HepG2 (cell line): ENCODE results near the gene KCTD18. TPM values are rescaled to one million over a fixed set of nuclear protein-coding genes. Genes with fewer than 3 reads are reported as not detected.
A peak's percentile ranks its signal among the peaks of the same experiment; 100 is the strongest.

Experiments
- CENPX ChIP-seq: sonication (generic); formaldehyde crosslinking; IDR thresholded peaks from 2 replicates; pipeline ENCODE4 v1.9.0; 2021; ENCODE audit warnings: mild to moderate bottlenecking, missing genetic modification reagents, moderate library complexity
- CHCHD3 ChIP-seq: sonication (generic); formaldehyde crosslinking; IDR thresholded peaks from 2 replicates; pipeline ENCODE4 v1.8.0; 2022; ENCODE audit warnings: mild to moderate bottlenecking, missing genetic modification reagents, moderate library complexity
- CHD4 ChIP-seq: fragments of 200-600 bp; sonication (generic); IDR thresholded peaks from 2 replicates; pipeline ENCODE4 v1.7.0; 2017; ENCODE audit warnings: mild to moderate bottlenecking, low read length, borderline replicate concordance
- ELK4 ChIP-seq: sonication (generic); formaldehyde crosslinking; IDR thresholded peaks from 2 replicates; pipeline ENCODE4 v1.9.0; 2021; ENCODE audit warnings: missing genetic modification reagents, borderline replicate concordance
- MAF1 ChIP-seq: sonication (generic); formaldehyde crosslinking; IDR thresholded peaks from 2 replicates; pipeline ENCODE4 v1.5.0; 2020; ENCODE audit warnings: missing genetic modification reagents, borderline replicate concordance
- MEIS1 ChIP-seq: sonication (generic); formaldehyde crosslinking; IDR thresholded peaks from 2 replicates; pipeline ENCODE4 v1.9.0; 2021; ENCODE audit warnings: mild to moderate bottlenecking, missing genetic modification reagents, moderate library complexity, borderline replicate concordance
- MEIS2 ChIP-seq: sonication (generic); formaldehyde crosslinking; IDR thresholded peaks from 2 replicates; pipeline ENCODE4 v1.9.0; 2021; ENCODE audit warnings: mild to moderate bottlenecking, missing genetic modification reagents
- NFATC3 ChIP-seq: sonication (generic); formaldehyde crosslinking; IDR thresholded peaks from 2 replicates; pipeline ENCODE4 v1.5.1; 2020; ENCODE audit warnings: mild to moderate bottlenecking, missing genetic modification reagents
- NFKB2 ChIP-seq: sonication (generic); formaldehyde crosslinking; IDR thresholded peaks from 2 replicates; pipeline ENCODE4 v1.4.0; 2020; ENCODE audit warnings: missing genetic modification reagents, borderline replicate concordance
- NR2F1 ChIP-seq, 2 experiments: fragments of 450-650 bp in 1 of 2; formaldehyde crosslinking in 1 of 2; IDR thresholded peaks; 2 replicates each; pipeline versions ENCODE4 v1.5.0 to v1.6.1; 2016 to 2020; ENCODE audit warnings: mild to moderate bottlenecking in 1 of 2, missing compliant biosample characterization in 1 of 2, missing genetic modification reagents in 1 of 2, moderate library complexity in 1 of 2
- PRDM4 ChIP-seq: sonication (generic); formaldehyde crosslinking; IDR thresholded peaks from 2 replicates; pipeline ENCODE4 v1.9.0; 2021; ENCODE audit warnings: missing genetic modification reagents, borderline replicate concordance
- PREB ChIP-seq: sonication (generic); formaldehyde crosslinking; IDR thresholded peaks from 2 replicates; pipeline ENCODE4 v1.4.0; 2020; ENCODE audit warnings: missing genetic modification reagents
- RCOR2 ChIP-seq: IDR thresholded peaks from 2 replicates; pipeline ENCODE4 v1.6.1; 2016; ENCODE audit warnings: missing biosample characterization, missing genetic modification reagents
- SIX1 ChIP-seq: sonication (generic); formaldehyde crosslinking; IDR thresholded peaks from 2 replicates; pipeline ENCODE4 v1.4.0; 2020; ENCODE audit warnings: missing genetic modification reagents, borderline replicate concordance
- SRSF9 ChIP-seq: fragments of 200-400 bp; formaldehyde crosslinking; IDR thresholded peaks from 2 replicates; pipeline ENCODE4 v1.6.1; 2018; ENCODE audit warnings: borderline replicate concordance, mild to moderate bottlenecking, low read depth, low read length; ENCODE audit not compliant: insufficient read depth, poor library complexity, severe bottlenecking
- SSRP1 ChIP-seq: IDR thresholded peaks from 2 replicates; pipeline ENCODE4 v1.6.1; 2016; ENCODE audit warnings: control low read depth
- SYNCRIP ChIP-seq: fragments of 200-400 bp; formaldehyde crosslinking; IDR thresholded peaks from 2 replicates; pipeline ENCODE4 v1.6.1; 2018; ENCODE audit warnings: mild to moderate bottlenecking, low read depth, low read length; ENCODE audit not compliant: insufficient read depth
- TBL1XR1 ChIP-seq: fragments of 150-350 bp; IDR thresholded peaks from 2 replicates; pipeline ENCODE4 v1.6.1; 2014; ENCODE audit warnings: borderline replicate concordance, low read length; ENCODE audit not compliant: partially characterized antibody
- XRCC5 ChIP-seq: fragments of 200-400 bp; formaldehyde crosslinking; optimal IDR thresholded peaks from 2 replicates; pipeline ENCODE3; 2017; ENCODE audit warnings: mild to moderate bottlenecking, low read length
- ZFP1 ChIP-seq: IDR thresholded peaks from 2 replicates; pipeline ENCODE4 v1.6.1; 2016
- ZFX ChIP-seq: sonication (generic); formaldehyde crosslinking; IDR thresholded peaks from 2 replicates; pipeline ENCODE4 v1.4.0; 2020; ENCODE audit warnings: mild to moderate bottlenecking, low read depth, missing genetic modification reagents, moderate library complexity
- ZNF281 ChIP-seq: sonication (generic); formaldehyde crosslinking; IDR thresholded peaks from 2 replicates; pipeline ENCODE4 v1.4.0; 2020; ENCODE audit warnings: missing genetic modification reagents, borderline replicate concordance
- ZNF552 ChIP-seq: sonication (generic); formaldehyde crosslinking; IDR thresholded peaks from 2 replicates; pipeline ENCODE4 v1.9.0; 2022; ENCODE audit warnings: missing genetic modification reagents, mild to moderate bottlenecking, borderline replicate concordance
- ZSCAN29 ChIP-seq: sonication (generic); formaldehyde crosslinking; conservative IDR thresholded peaks from 2 replicates; pipeline ENCODE4 v1.4.0; 2020; ENCODE audit warnings: mild to moderate bottlenecking, missing genetic modification reagents
- polyA plus RNA-seq, 8 experiments: library from polyadenylated mRNA; depleted of rRNA in 3 of 8; stranded (reverse) in 7 of 8; unstranded in 1 of 8; fragments of >200 nt; fragmentation: Illumina TruSeq in 4 of 8; extraction: Trizol in 4 of 8; gene quantifications; 2 replicates each; pipeline versions ENCODE4 v1.2.1 to v1.2.3, GENCODE V29; 2011 to 2016; ENCODE audit warnings: low read depth in 4 of 8, missing spikeins in 1 of 8, mixed read lengths in 1 of 8; ENCODE audit not compliant: insufficient read depth in 1 of 8
- total RNA-seq, 5 experiments: library from RNA; depleted of rRNA; stranded (reverse); fragments of >200 nt; fragmentation: Illumina TruSeq; extraction: Trizol; gene quantifications; 2 replicates each; pipeline ENCODE4 v1.2.3, GENCODE V29; 2016; ENCODE audit warnings: low read depth in 1 of 5

KCTD18 gene
- total and polyA plus RNA-seq, 2 of the 13 experiments (the other 11 are each of a cell fraction or from before 2014, with no cell fraction given), result 2.2 to 7.1 TPM

- TF ChIP-seq ZNF281 (CRISPR knock-in tag) (no peak), SSRP1 (0 out of 2 replicates have a peak, but pooled peaks have one; percentile 11), NFKB2 (CRISPR knock-in tag) (no peak; the same call in 1 of the 2 replicates), NFATC3 (CRISPR knock-in tag) (no peak), CHD4 (no peak), ZFP1 (CRISPR knock-in tag) (no peak), CENPX (CRISPR knock-in tag) (no peak), MEIS1 (CRISPR knock-in tag) (no peak), ZSCAN29 (CRISPR knock-in tag) (no peak), SIX1 (CRISPR knock-in tag) (no peak), MEIS2 (CRISPR knock-in tag) (no peak), ZNF552 (CRISPR knock-in tag) (no peak), PREB (CRISPR knock-in tag) (no peak), NR2F1 (CRISPR knock-in tag; IDR thresholded peaks at IDR 0.05) (no peak), CHCHD3 (no peak), XRCC5 (peak; percentile 92), PRDM4 (CRISPR knock-in tag) (no peak), MAF1 (CRISPR knock-in tag) (no peak), SYNCRIP (no peak), RCOR2 (CRISPR knock-in tag) (no peak), TBL1XR1 (no peak), SRSF9 (no peak), ELK4 (no peak), ZFX (peak; percentile 32; the same call in 1 of the 2 replicates)
Measured at GRCh38 chr2:200483729-200484198, 26.1 kb downstream of the KCTD18 start (continued).
